Thyroid gland (tissue), 4 donors: ENCODE measurements around the gene PRKCE. TPM values are rescaled to one million over a fixed set of nuclear protein-coding genes. Genes with fewer than 3 reads are reported as not detected.
"Not testable (repeated sequence)": the region's sequence is repeated elsewhere in the genome, so short reads cannot be mapped to it uniquely, and the experiment has no call there.

Source experiments
- DNase-seq, 2 donors: peaks; one replicate each; pipeline ENCODE4 v3.0.0-alpha.2; 2019
- H3K27ac ChIP-seq, 3 donors: fragments of 200-600 bp; sonication (generic); 1 replicate in 2 of 3; 2 replicates in 1 of 3; pipeline ENCODE4 v1.5.1; 2016 to 2019; ENCODE audit warnings: mild to moderate bottlenecking in 1 of 3, moderate library complexity in 1 of 3
- H3K27me3 ChIP-seq: fragments of 200-600 bp; sonication (generic); one replicate; pipeline ENCODE4 v1.5.1; 2019
- H3K36me3 ChIP-seq, 2 donors: fragments of 200-600 bp; sonication (generic); one replicate each; pipeline ENCODE4 v1.5.1; 2016 to 2019
- H3K4me1 ChIP-seq, 2 donors: fragments of 200-600 bp; sonication (generic); one replicate each; pipeline ENCODE4 v1.5.1; 2017 to 2019
- H3K4me3 ChIP-seq, 3 donors: fragments of 200-600 bp; sonication (generic); replicated peaks in 1 of 3; 1 replicate in 2 of 3; 2 replicates in 1 of 3; pipeline ENCODE4 v1.5.1; 2016; ENCODE audit warnings: mild to moderate bottlenecking in 1 of 3
- H3K9me3 ChIP-seq: fragments of 200-600 bp; sonication (generic); one replicate; pipeline ENCODE4 v1.5.1; 2017
- CTCF ChIP-seq, 6 experiments: fragments of 200-600 bp in 3 of 6; fragments of 450-650 bp in 3 of 6; sonication (generic) in 3 of 6; IDR thresholded peaks; one replicate each; pipeline ENCODE4 v1.5.1; 2016 to 2019; ENCODE audit warnings: antibody characterized with exemption in 6 of 6, mild to moderate bottlenecking in 2 of 6, inconsistent platforms in 1 of 6, moderate library complexity in 1 of 6
- POLR2A ChIP-seq, 2 donors: fragments of 450-650 bp; IDR thresholded peaks; one replicate each; pipeline ENCODE4 v1.6.1; 2017; ENCODE audit warnings: antibody characterized with exemption in 2 of 2, mild to moderate bottlenecking in 2 of 2, moderate library complexity in 1 of 2
- WGBS, 2 donors: methylation state at CpG; one replicate each; pipeline ENCODE4 v1.1.5; 2017; 5-methylcytosine and 5-hydroxymethylcytosine counted together
- intact Hi-C: fragments of 100-400 bp; cut with DNase I; formaldehyde crosslinking; loops from one replicate; pipeline ENCODE4 v1.15.1; 2023
- total RNA-seq, 4 donors: library from RNA; depleted of rRNA; stranded (reverse); fragments of >200 nt; gene quantifications; one replicate each; pipeline ENCODE4 v1.2.3, GENCODE V29; 2016

Gene PRKCE
- total RNA-seq, 4 donors from 2014 or later = 8.4 to 35.3 (median 15.2) TPM

- 87 to 91% methylated on average over 5 of the region's 5 CpGs for WGBS, 2 donors
- H3K9me3 ChIP-seq = no peaks in the 10 kb centered on the region
- H3K4me3 ChIP-seq = no peak overlapping the region
- intact Hi-C loops = no loop called here
- no peaks in the 10 kb centered on the region for H3K36me3 ChIP-seq
- DNase-seq = no peak
- no peak overlapping the region for H3K27ac ChIP-seq
- TF ChIP-seq CTCF (IDR thresholded peaks at IDR 0.05) (no peak), POLR2A (IDR thresholded peaks at IDR 0.05) (no peak)
- H3K27me3 ChIP-seq = no peaks in the 10 kb centered on the region
- H3K4me1 ChIP-seq = no peaks in the 10 kb centered on the region
Measured at GRCh38 chr2:45715601-45716379, 64.3 kb downstream of the PRKCE start.

GRCh38 chr2:45716432-45716831 is 65.0 kb downstream of the PRKCE start:
- WGBS, 2 donors = 83 to 84% methylated on average over 1 of the region's 1 CpG
- H3K4me3 ChIP-seq, H3K36me3 ChIP-seq, H3K27me3 ChIP-seq, H3K4me1 ChIP-seq, H3K9me3 ChIP-seq, DNase-seq, H3K27ac ChIP-seq, intact Hi-C loops: not testable (repeated sequence)

- intact Hi-C loops = no loop called here
- TF ChIP-seq CTCF (IDR thresholded peaks at IDR 0.05) = no peak
- no peak for TF ChIP-seq POLR2A (IDR thresholded peaks at IDR 0.05)
Measured at GRCh38 chr2:45716915-45717314, 65.4 kb downstream of the PRKCE start.

GRCh38 chr2:45720210-45720609 is 68.7 kb downstream of the PRKCE start:
- H3K4me3 ChIP-seq = no peak overlapping the region
- intact Hi-C loops = no loop called here
- no peak for TF ChIP-seq CTCF (IDR thresholded peaks at IDR 0.05)
- no peak for TF ChIP-seq POLR2A (IDR thresholded peaks at IDR 0.05)
- no peaks in the 10 kb centered on the region for H3K27me3 ChIP-seq
- no peaks in the 10 kb centered on the region for H3K4me1 ChIP-seq
- H3K9me3 ChIP-seq = no peaks in the 10 kb centered on the region
- H3K36me3 ChIP-seq = no peaks in the 10 kb centered on the region
- no peak for DNase-seq
- no peak overlapping the region for H3K27ac ChIP-seq
- 90 to 91% methylated on average over 6 of the region's 6 CpGs for WGBS, 2 donors

More at GRCh38 chr2:45716915-45717314, 65.4 kb downstream of the PRKCE start:
- Histone ChIP-seq H3K4me1 (no peaks in the 10 kb centered on the region), H3K27me3 (no peaks in the 10 kb centered on the region), H3K9me3 (no peaks in the 10 kb centered on the region), H3K36me3 (no peaks in the 10 kb centered on the region), H3K27ac (no peak overlapping the region), H3K4me3 (no peak overlapping the region)
- no peak for DNase-seq

- 94 to 97% methylated on average over 1 of the region's 1 CpG for WGBS, 2 donors
- H3K27me3 ChIP-seq = no peaks in the 10 kb centered on the region
- H3K36me3 ChIP-seq = no peaks in the 10 kb centered on the region
- TF ChIP-seq POLR2A (IDR thresholded peaks at IDR 0.05) = no peak
- H3K27ac ChIP-seq = no peak overlapping the region
- no peaks in the 10 kb centered on the region for H3K4me1 ChIP-seq
- intact Hi-C loops = no loop called here
- DNase-seq = no peak
- H3K4me3 ChIP-seq = no peak overlapping the region
- no peaks in the 10 kb centered on the region for H3K9me3 ChIP-seq
Measured at GRCh38 chr2:45721150-45721549, 69.7 kb downstream of the PRKCE start.

- 96 to 99% methylated on average over 5 of the region's 5 CpGs for WGBS, 2 donors
- H3K27me3 ChIP-seq = no peaks in the 10 kb centered on the region
- TF ChIP-seq CTCF (IDR thresholded peaks at IDR 0.05) = no peak
- TF ChIP-seq POLR2A (IDR thresholded peaks at IDR 0.05) = no peak
- H3K9me3 ChIP-seq = no peaks in the 10 kb centered on the region
- no peak overlapping the region for H3K4me3 ChIP-seq
- H3K27ac ChIP-seq = no peak overlapping the region
- no peaks in the 10 kb centered on the region for H3K4me1 ChIP-seq
- no peaks in the 10 kb centered on the region for H3K36me3 ChIP-seq
- intact Hi-C loops = no loop called here
- DNase-seq = no peak
Measured at GRCh38 chr2:45722477-45722876, 71.0 kb downstream of the PRKCE start.
